Measurements from ENCODE around the gene ADAM22.

Gene ADAM22

GRCh38 chr7:88037050-88037449 is 103.0 kb downstream of the ADAM22 start:
- DNase-seq, result no peak
- intact Hi-C loops (cut with DNase I), result no loop called here

- intact Hi-C loops (cut with DNase I), result no loop called here
- DNase-seq, result no peak
Observed at GRCh38 chr7:88040694-88041093, 106.6 kb downstream of the ADAM22 start.

GRCh38 chr7:88041583-88041982 is 107.5 kb downstream of the ADAM22 start:
- intact Hi-C loops (cut with DNase I), result no loop called here
- DNase-seq, result no peak

GRCh38 chr7:88042157-88042556 is 108.1 kb downstream of the ADAM22 start:
- intact Hi-C loops (cut with DNase I), result no loop called here
- DNase-seq, result no peak

- intact Hi-C loops (cut with DNase I), result no loop called here
- DNase-seq, result no peak
Observed at GRCh38 chr7:88042803-88043202, 108.8 kb downstream of the ADAM22 start.

GRCh38 chr7:88044069-88044468 is 110.0 kb downstream of the ADAM22 start:
- DNase-seq, result no peak
- intact Hi-C loops (cut with DNase I), result no loop called here

- DNase-seq, result no peak
Observed at GRCh38 chr7:88046839-88047573, 113.0 kb downstream of the ADAM22 start.

GRCh38 chr7:88057655-88058054 is 123.6 kb downstream of the ADAM22 start:
- intact Hi-C loops (cut with DNase I), result no loop called here
- no peak for DNase-seq

More at GRCh38 chr7:88046839-88047573, 113.0 kb downstream of the ADAM22 start:
- intact Hi-C loops (cut with DNase I), result no loop called here

- intact Hi-C loops (cut with DNase I), result no loop called here
- DNase-seq, result no peak
Observed at GRCh38 chr7:88062238-88062637, 128.2 kb downstream of the ADAM22 start.

GRCh38 chr7:88069093-88069492 is 135.0 kb downstream of the ADAM22 start:
- intact Hi-C loops (cut with DNase I), result no loop called here
- no peak for DNase-seq

- intact Hi-C loops (cut with DNase I), result no loop called here
- DNase-seq, result no peak
Observed at GRCh38 chr7:88071994-88072714, 138.1 kb downstream of the ADAM22 start.

- DNase-seq, result no peak
- intact Hi-C loops (cut with DNase I), result no loop called here
Observed at GRCh38 chr7:88072715-88073055, 138.6 kb downstream of the ADAM22 start.

GRCh38 chr7:88073626-88074025 is 139.6 kb downstream of the ADAM22 start:
- no peak for DNase-seq
- intact Hi-C loops (cut with DNase I), result no loop called here

GRCh38 chr7:88075216-88075615 is 141.2 kb downstream of the ADAM22 start:
- intact Hi-C loops (cut with DNase I), result no loop called here
- no peak for DNase-seq

GRCh38 chr7:88083883-88084282 is 149.8 kb downstream of the ADAM22 start:
- no peak for DNase-seq
- intact Hi-C loops (cut with DNase I), result no loop called here

GRCh38 chr7:88089561-88089960 is 155.5 kb downstream of the ADAM22 start:
- intact Hi-C loops (cut with DNase I), result no loop called here
- peak in 1 of 10 donors; percentile 77 for DNase-seq

GRCh38 chr7:88090240-88090639 is 156.2 kb downstream of the ADAM22 start:
- no peak for DNase-seq
- intact Hi-C loops (cut with DNase I), result no loop called here

GRCh38 chr7:88090671-88091070 is 156.6 kb downstream of the ADAM22 start:
- no peak for DNase-seq
- intact Hi-C loops (cut with DNase I), result no loop called here

- no peak for DNase-seq
- intact Hi-C loops (cut with DNase I), result no loop called here
Observed at GRCh38 chr7:88091988-88092675, 158.1 kb downstream of the ADAM22 start.

GRCh38 chr7:88092676-88092999 is 158.6 kb downstream of the ADAM22 start:
- no peak for DNase-seq
- intact Hi-C loops (cut with DNase I), result no loop called here

GRCh38 chr7:88101769-88102168 is 167.7 kb downstream of the ADAM22 start:
- DNase-seq, result no peak
- intact Hi-C loops (cut with DNase I), result no loop called here

- intact Hi-C loops (cut with DNase I), result no loop called here
- DNase-seq, result no peak
Observed at GRCh38 chr7:88102675-88103074, 168.6 kb downstream of the ADAM22 start.
